Tibial artery (tissue), 4 donors: ENCODE results near the gene CPTP.

Experiments
- DNase-seq, 2 donors: peaks; one replicate each; pipeline ENCODE4 v3.0.0-alpha.2; 2019
- H3K27ac ChIP-seq, 2 donors: fragments of 200-600 bp; sonication (generic) in 1 of 2; 1 replicate in 1 of 2; 2 replicates in 1 of 2; pipeline ENCODE4 v1.5.1; 2018 to 2019; ENCODE audit warnings: mild to moderate bottlenecking in 1 of 2
- H3K27me3 ChIP-seq, 2 donors: fragments of 200-600 bp; sonication (generic) in 1 of 2; one replicate each; pipeline versions ENCODE4 v1.5.1 to v1.6.0; 2016 to 2019
- H3K36me3 ChIP-seq, 3 donors: fragments of 200-600 bp; sonication (generic) in 2 of 3; one replicate each; pipeline ENCODE4 v1.5.1; 2016 to 2019; ENCODE audit warnings: mild to moderate bottlenecking in 2 of 3
- H3K4me1 ChIP-seq, 4 donors: fragments of 200-600 bp; sonication (generic) in 2 of 4; 1 replicate in 3 of 4; 2 replicates in 1 of 4; pipeline ENCODE4 v1.5.1; 2016 to 2019
- H3K4me3 ChIP-seq, 2 donors: fragments of 200-600 bp; sonication (generic) in 1 of 2; 1 replicate in 1 of 2; 2 replicates in 1 of 2; pipeline ENCODE4 v1.5.1; 2018 to 2019; ENCODE audit warnings: mild to moderate bottlenecking in 2 of 2
- H3K9me3 ChIP-seq, 3 donors: fragments of 200-600 bp; sonication (generic) in 1 of 3; one replicate each; pipeline ENCODE4 v1.5.1; 2016 to 2019
- intact Hi-C: fragments of 100-400 bp; cut with DNase I; formaldehyde crosslinking; loops from one replicate; pipeline ENCODE4 v1.15.0; 2023; ENCODE audit warnings: low total_unique reads
- TF ChIP-seq, protein P1 (sequence below), 2 experiments: fragments of 200-600 bp in 1 of 2; fragments of 450-650 bp in 1 of 2; IDR thresholded peaks; one replicate each; pipeline ENCODE4 v1.5.1; 2017 to 2019; ENCODE audit warnings: antibody characterized with exemption in 2 of 2, mild to moderate bottlenecking in 1 of 2, moderate library complexity in 1 of 2

Gene CPTP

DNA sequence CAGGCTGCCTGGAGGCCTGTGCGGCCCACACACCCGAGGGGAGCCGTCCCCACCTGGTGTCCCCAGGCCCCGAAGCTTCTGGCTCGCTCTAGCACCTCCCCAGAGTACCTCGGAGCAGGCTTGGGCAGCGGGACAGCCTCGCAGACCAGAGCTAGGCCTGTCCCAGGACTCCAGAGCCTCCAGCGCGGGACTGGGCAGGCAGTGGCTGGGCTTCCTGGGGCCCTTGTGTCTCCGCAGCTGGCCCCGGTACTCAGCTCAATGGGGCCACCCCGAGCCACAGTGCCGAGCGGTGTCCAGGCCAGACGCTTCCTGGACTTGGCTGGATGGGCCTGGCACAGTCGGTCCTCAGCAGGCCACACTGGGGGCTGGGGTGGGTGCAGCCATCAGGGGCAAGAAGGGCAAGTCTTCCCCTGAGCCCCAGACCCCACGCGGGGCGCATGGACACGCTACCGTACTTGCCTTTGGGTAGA is 39.5 kb upstream of the CPTP start:
- peak in 1 of 2 donors; percentile 62 for DNase-seq
- no peak overlapping the region for H3K27ac ChIP-seq
- no peaks in the 10 kb centered on the region for H3K9me3 ChIP-seq
- H3K36me3 ChIP-seq = no peaks in the 10 kb centered on the region
- peaks cover 0 to 15% (median 0%) of the 10 kb centered on the region in 4 donors for H3K4me1 ChIP-seq
- peaks cover 0 to 43% of the 10 kb centered on the region in 2 donors for H3K27me3 ChIP-seq
- H3K4me3 ChIP-seq = no peak overlapping the region
- intact Hi-C loops = no loop called here
- TF ChIP-seq, protein P1, sequence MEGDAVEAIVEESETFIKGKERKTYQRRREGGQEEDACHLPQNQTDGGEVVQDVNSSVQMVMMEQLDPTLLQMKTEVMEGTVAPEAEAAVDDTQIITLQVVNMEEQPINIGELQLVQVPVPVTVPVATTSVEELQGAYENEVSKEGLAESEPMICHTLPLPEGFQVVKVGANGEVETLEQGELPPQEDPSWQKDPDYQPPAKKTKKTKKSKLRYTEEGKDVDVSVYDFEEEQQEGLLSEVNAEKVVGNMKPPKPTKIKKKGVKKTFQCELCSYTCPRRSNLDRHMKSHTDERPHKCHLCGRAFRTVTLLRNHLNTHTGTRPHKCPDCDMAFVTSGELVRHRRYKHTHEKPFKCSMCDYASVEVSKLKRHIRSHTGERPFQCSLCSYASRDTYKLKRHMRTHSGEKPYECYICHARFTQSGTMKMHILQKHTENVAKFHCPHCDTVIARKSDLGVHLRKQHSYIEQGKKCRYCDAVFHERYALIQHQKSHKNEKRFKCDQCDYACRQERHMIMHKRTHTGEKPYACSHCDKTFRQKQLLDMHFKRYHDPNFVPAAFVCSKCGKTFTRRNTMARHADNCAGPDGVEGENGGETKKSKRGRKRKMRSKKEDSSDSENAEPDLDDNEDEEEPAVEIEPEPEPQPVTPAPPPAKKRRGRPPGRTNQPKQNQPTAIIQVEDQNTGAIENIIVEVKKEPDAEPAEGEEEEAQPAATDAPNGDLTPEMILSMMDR (IDR thresholded peaks at IDR 0.05) = no peak

DNA sequence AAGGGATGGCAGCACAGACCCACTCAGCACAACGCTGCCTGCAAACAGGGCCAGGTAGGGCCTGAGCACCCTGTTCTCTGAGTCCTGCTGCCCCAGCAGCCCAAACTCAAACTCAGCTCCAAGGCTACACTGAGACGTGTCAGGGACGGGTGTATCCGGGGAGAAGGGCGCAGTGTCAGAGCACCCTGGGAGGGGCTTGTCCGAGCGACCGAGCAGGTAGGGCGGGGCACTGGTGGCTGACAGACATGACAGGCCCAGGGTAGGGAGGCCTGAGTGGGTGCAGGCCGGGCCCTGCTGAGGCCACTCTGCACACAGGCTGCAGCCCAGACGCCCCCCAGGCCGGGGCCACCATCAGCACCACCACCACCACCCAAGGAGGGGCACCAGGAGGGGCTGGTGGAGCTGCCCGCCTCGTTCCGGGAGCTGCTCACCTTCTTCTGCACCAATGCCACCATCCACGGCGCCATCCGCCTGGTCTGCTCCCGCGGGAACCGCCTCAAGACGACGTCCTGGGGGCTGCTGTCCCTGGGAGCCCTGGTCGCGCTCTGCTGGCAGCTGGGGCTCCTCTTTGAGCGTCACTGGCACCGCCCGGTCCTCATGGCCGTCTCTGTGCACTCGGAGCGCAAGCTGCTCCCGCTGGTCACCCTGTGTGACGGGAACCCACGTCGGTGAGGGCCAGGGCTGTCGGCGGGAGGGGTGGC is 38.8 kb upstream of the CPTP start:
- Histone ChIP-seq H3K4me3 (no peak overlapping the region), H3K36me3 (no peaks in the 10 kb centered on the region), H3K27me3 (peaks cover 0 to 49% of the 10 kb centered on the region in 2 donors), H3K4me1 (peaks cover 0 to 21% (median under 1%) of the 10 kb centered on the region in 4 donors), H3K27ac (no peak overlapping the region), H3K9me3 (no peaks in the 10 kb centered on the region)
- intact Hi-C loops = no loop called here
- no peak for DNase-seq
- TF ChIP-seq, protein P1 (IDR thresholded peaks at IDR 0.05) = no peak

DNA sequence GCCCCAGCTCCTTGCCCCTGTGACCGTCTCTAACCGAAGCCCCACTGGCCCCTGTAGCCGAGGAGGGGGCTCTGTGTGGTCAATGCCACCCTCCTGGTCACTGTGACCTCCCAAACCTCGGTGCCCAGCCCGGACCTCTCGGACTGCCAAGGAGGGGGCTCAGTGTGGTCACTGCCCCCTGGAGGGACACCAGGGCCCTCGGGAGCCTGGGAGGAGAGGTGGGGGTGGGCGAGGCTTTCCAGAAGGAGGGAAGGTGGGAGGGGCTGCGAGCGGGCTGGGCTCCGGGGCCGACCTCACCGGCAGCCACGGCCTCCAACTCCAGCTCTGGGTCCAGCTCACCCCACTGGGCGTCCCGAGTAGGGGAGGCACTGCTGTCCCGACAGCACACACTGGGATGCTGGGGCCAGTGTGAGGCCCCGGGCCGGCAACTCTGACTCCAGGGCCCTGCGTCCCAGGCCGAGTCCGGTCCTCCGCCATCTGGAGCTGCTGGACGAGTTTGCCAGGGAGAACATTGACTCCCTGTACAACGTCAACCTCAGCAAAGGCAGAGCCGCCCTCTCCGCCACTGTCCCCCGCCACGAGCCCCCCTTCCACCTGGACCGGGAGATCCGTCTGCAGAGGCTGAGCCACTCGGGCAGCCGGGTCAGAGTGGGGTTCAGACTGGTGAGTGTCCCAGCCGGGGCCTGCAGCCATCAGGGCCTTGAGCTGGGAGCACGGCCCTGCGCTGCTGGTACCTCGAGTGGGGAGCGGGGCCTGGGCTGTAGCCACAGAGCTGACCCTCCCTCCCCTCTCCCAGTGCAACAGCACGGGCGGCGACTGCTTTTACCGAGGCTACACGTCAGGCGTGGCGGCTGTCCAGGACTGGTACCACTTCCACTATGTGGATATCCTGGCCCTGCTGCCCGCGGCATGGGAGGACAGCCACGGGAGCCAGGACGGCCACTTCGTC is 38.0 kb upstream of the CPTP start:
- H3K27ac ChIP-seq = no peak overlapping the region
- H3K9me3 ChIP-seq = no peaks in the 10 kb centered on the region
- H3K36me3 ChIP-seq = no peaks in the 10 kb centered on the region
- TF ChIP-seq, protein P1 (IDR thresholded peaks at IDR 0.05) = no peak
- intact Hi-C loops = no loop called here
- H3K27me3 ChIP-seq = peaks cover 0 to 57% of the 10 kb centered on the region in 2 donors
- H3K4me3 ChIP-seq = no peak overlapping the region
- H3K4me1 ChIP-seq = peaks cover 0 to 28% (median 7%) of the 10 kb centered on the region in 4 donors
- no peak for DNase-seq

DNA sequence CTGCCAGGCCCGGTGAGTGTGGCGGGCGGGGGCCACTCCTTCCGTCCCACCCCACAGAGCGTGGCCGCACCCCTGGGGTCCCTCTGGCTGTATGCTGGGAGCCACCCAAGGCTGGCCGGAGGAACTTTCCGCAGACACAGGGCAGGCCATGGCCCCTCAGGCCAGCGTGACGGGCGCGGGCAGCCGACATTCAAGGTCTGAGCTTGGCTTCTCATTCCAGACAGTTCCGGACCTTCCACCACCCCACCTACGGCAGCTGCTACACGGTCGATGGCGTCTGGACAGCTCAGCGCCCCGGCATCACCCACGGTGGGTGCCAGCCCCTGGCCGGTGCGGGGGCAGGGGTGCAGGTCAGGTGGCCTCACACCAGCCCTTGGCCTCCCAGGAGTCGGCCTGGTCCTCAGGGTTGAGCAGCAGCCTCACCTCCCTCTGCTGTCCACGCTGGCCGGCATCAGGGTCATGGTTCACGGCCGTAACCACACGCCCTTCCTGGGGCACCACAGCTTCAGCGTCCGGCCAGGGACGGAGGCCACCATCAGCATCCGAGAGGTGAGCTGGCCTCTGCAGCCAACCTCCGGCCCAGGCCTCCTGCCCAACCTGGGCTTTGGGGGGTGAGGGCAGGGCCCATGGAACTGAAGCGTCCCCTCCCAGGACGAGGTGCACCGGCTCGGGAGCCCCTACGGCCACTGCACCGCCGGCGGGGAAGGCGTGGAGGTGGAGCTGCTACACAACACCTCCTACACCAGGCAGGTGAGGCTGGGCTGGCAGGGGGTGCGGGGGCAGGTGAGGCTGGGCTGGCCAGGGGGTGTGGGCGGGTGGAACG is 37.1 kb upstream of the CPTP start:
- TF ChIP-seq, protein P1 (IDR thresholded peaks at IDR 0.05) = no peak
- Histone ChIP-seq H3K27ac (no peak overlapping the region), H3K36me3 (no peaks in the 10 kb centered on the region), H3K9me3 (no peaks in the 10 kb centered on the region), H3K4me1 (peaks cover 0 to 28% (median 7%) of the 10 kb centered on the region in 4 donors), H3K27me3 (peaks cover 0 to 58% of the 10 kb centered on the region in 2 donors), H3K4me3 (no peak overlapping the region)
- intact Hi-C loops = no loop called here
- no peak for DNase-seq

DNA sequence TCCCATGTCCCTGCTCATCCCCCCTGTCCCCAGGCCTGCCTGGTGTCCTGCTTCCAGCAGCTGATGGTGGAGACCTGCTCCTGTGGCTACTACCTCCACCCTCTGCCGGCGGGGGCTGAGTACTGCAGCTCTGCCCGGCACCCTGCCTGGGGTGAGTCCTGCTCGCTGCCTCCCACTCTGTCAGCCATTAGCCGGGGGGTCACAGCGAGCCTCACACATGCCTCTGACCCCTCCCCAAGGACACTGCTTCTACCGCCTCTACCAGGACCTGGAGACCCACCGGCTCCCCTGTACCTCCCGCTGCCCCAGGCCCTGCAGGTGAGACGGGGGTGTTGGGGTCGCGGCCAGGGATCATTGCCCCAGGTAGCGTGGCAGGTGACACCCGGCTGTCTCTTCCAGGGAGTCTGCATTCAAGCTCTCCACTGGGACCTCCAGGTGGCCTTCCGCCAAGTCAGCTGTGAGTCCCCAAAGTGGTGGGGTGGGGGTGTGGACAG is 34.3 kb upstream of the CPTP start:
- peak in 1 of 2 donors; percentile 52 for DNase-seq
- no peak overlapping the region for H3K27ac ChIP-seq
- H3K4me3 ChIP-seq = no peak overlapping the region
- TF ChIP-seq, protein P1 (IDR thresholded peaks at IDR 0.05) = peak; percentile 53 to 61
- peaks cover 0 to 21% (median 9%) of the 10 kb centered on the region in 3 donors for H3K36me3 ChIP-seq
- H3K27me3 ChIP-seq = peaks cover 0 to 43% of the 10 kb centered on the region in 2 donors
- H3K4me1 ChIP-seq = peaks cover 0 to 25% (median 7%) of the 10 kb centered on the region in 4 donors
- intact Hi-C loops = loop anchor here (5.0 kb wide), 1 partner anchor 168 kb away; no protein-coding TSS in a partner anchor
- H3K9me3 ChIP-seq = no peaks in the 10 kb centered on the region
